NCI-H2196 (cell line): ENCODE measurements around the gene SHTN1.

ENCODE experiments used
- DNase-seq: peaks from one replicate; lab custom pipeline; 2025; ENCODE audit not compliant: unreplicated experiment; lab: John Stamatoyannopoulos, UW

SHTN1 gene

DNA sequence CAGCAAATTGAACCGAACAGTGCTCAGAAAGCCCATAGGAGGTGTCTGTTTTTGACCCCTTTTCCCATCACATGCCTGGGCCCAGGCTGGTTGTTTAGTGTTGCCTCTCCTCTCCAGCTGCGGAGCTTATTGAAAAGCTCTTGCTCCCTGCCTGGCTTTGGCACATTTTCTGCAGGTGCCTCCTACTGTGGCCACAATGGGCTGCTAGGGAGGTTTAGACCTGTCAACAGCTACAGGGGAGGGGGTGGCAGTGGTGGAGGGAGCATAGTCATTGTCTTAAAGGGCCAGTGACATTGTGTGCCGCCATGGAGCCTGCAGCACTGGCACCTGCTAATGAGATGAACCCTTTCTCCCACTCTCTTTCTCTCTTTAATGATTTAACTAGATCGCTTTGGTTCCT lies 168.9 kb downstream of the SHTN1 start:
- no peak for DNase-seq

GRCh38 chr10:116835658-116836057 lies 169.3 kb downstream of the SHTN1 start:
- no peak for DNase-seq

DNA sequence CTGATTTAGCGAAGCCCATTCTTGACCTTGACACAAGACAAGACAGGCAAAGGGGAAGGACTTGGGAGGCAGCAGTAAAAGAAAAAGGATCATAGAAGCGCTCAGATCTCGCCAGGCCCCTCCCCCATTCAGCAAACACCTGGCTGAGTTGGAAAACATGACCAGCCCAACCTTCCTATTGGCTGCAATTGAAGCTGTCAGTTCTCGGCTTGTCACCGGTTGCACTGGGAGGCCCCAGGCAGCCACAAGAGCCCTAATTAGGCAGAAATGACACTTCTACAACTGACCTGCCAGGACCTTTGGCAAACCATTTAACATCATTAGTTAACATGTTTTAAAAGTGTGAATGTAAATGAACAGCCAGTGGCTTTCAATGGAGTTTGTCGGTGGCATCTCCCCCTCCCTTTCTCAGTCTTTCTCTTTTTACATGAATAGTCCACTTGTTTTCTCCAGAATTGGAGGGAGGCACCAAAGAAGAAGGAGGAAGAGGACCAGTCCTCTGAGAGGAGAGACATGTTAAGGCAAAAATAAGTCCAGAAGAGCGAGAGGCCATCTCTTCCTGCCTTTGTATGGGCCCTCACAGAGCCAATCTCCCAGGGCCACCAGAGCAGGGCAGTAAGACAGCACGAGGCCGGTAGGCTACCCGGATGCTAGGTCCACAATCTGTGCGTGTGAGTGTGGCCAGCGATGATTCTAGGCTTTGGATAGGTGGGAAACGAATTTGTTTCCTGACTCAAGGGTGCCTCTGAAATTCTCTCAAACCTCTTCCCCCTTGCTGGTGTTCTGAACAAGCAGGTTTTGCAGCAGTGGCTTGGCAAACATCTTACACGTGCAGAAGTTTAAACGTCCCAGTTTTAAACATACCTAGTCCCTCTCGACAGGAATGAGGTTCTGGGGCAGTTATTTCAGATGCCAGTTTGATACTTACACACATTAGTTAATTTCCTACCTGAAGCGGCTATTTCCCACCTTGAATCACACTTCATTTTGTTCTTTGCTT lies 170.7 kb downstream of the SHTN1 start:
- no peak for DNase-seq

- DNase-seq: no peak
These were observed 173.2 kb downstream of the SHTN1 start for GRCh38 chr10:116831790-116832189.
